GM23338 (cell line): ENCODE measurements around the gene SEMA5A. TPM values are rescaled to one million over a fixed set of nuclear protein-coding genes. Genes with fewer than 3 reads are reported as not detected.

Experiments used
- ATAC-seq: fragments of 200-7000 bp; cut with Tn5 transposase; 3 replicates; pipeline ENCODE4 v1.9.1; 2020
- DNase-seq: peaks from one replicate; pipeline ENCODE4 v3.0.0-alpha.2; 2015; ENCODE audit warnings: low spot score
- H2AFZ ChIP-seq: fragments of 200-600 bp; sonication (generic); 2 replicates; pipeline ENCODE4 v1.8.0; 2016; ENCODE audit warnings: antibody characterized with exemption, mild to moderate bottlenecking, moderate library complexity
- H3F3A ChIP-seq: fragments of 200-600 bp; sonication (generic); replicated peaks from 2 replicates; pipeline ENCODE4 v1.8.0; 2017; ENCODE audit warnings: antibody characterized with exemption, mixed run types, low read depth
- H3K27ac ChIP-seq: fragments of 200-600 bp; sonication (generic); 2 replicates; pipeline ENCODE4 v1.6.1; 2016; ENCODE audit warnings: low read depth
- H3K27me3 ChIP-seq: fragments of 200-600 bp; sonication (generic); 2 replicates; pipeline ENCODE4 v1.8.0; 2016; ENCODE audit warnings: mild to moderate bottlenecking, mixed run types, moderate library complexity; ENCODE audit not compliant: insufficient read depth
- H3K36me3 ChIP-seq: fragments of 200-600 bp; sonication (generic); 2 replicates; pipeline ENCODE4 v1.8.0; 2016; ENCODE audit warnings: mild to moderate bottlenecking; ENCODE audit not compliant: insufficient read depth
- H3K4me1 ChIP-seq: fragments of 200-600 bp; sonication (generic); 2 replicates; pipeline ENCODE4 v1.8.0; 2016; ENCODE audit warnings: mild to moderate bottlenecking, moderate library complexity; ENCODE audit not compliant: insufficient read depth
- H3K4me2 ChIP-seq: fragments of 200-600 bp; sonication (generic); 2 replicates; pipeline ENCODE4 v1.7.1; 2017; ENCODE audit warnings: mixed run types
- H3K4me3 ChIP-seq: fragments of 200-600 bp; sonication (generic); 2 replicates; pipeline ENCODE4 v1.6.1; 2016; ENCODE audit warnings: mixed run types
- H3K79me2 ChIP-seq: fragments of 200-600 bp; sonication (generic); replicated peaks from 2 replicates; pipeline ENCODE4 v1.8.0; 2017; ENCODE audit warnings: mild to moderate bottlenecking; ENCODE audit not compliant: insufficient read depth
- H3K9me2 ChIP-seq: fragments of 200-600 bp; sonication (generic); 2 replicates; pipeline ENCODE4 v1.8.0; 2017; ENCODE audit not compliant: insufficient read depth
- H4K20me1 ChIP-seq: fragments of 200-600 bp; sonication (generic); replicated peaks from 2 replicates; pipeline ENCODE4 v1.8.0; 2017; ENCODE audit warnings: mild to moderate bottlenecking; ENCODE audit not compliant: insufficient read depth
- H3K27ac Mint-ChIP-seq: 2 replicates; pipeline ENCODE4 v1.8.0; 2020; ENCODE audit warnings: inconsistent platforms, mild to moderate bottlenecking, moderate library complexity, mixed read lengths
- H3K27me3 Mint-ChIP-seq: 3 replicates; pipeline ENCODE4 v1.8.0; 2022; ENCODE audit warnings: low read depth, mild to moderate bottlenecking, moderate library complexity, mixed read lengths, inconsistent platforms; ENCODE audit not compliant: insufficient read depth, poor library complexity
- H3K36me3 Mint-ChIP-seq: 3 replicates; pipeline ENCODE4 v1.8.0; 2021; ENCODE audit warnings: low read depth, mild to moderate bottlenecking, inconsistent platforms, moderate library complexity, mixed read lengths
- H3K4me1 Mint-ChIP-seq: 3 replicates; pipeline ENCODE4 v1.8.0; 2020; ENCODE audit warnings: mild to moderate bottlenecking, inconsistent platforms, mixed read lengths
- H3K4me3 Mint-ChIP-seq: 3 replicates; pipeline ENCODE4 v1.8.0; 2021; ENCODE audit warnings: moderate library complexity, mild to moderate bottlenecking, inconsistent platforms, mixed read lengths
- H3K9me3 Mint-ChIP-seq: 3 replicates; pipeline ENCODE4 v1.8.0; 2020; ENCODE audit warnings: moderate library complexity, mild to moderate bottlenecking, inconsistent platforms, mixed read lengths
- CREB1 ChIP-seq: fragments of 250-450 bp; sonication (Bioruptor Pico); IDR thresholded peaks from 2 replicates; pipeline ENCODE4 v1.5.0; 2020; ENCODE audit warnings: low read depth, mild to moderate bottlenecking, moderate library complexity
- CTCF ChIP-seq, 2 experiments: fragments of 200-600 bp in 1 of 2; sonication (generic) in 1 of 2; conservative IDR thresholded peaks; 2 replicates each; pipeline versions ENCODE4 v1.5.1 to v1.6.1; 2016 to 2017; ENCODE audit warnings: antibody characterized with exemption in 2 of 2, low read depth in 2 of 2, mild to moderate bottlenecking in 2 of 2, moderate library complexity in 1 of 2
- ETS1 ChIP-seq: IDR thresholded peaks from 2 replicates; pipeline ENCODE4 v1.6.1; 2016; ENCODE audit warnings: antibody characterized with exemption
- EZH2 ChIP-seq: fragments of 200-600 bp; sonication (generic); IDR thresholded peaks from one replicate; pipeline ENCODE4 v1.8.0; 2017; ENCODE audit warnings: antibody characterized with exemption, mild to moderate bottlenecking, low read depth; ENCODE audit not compliant: unreplicated experiment
- EZH2phosphoT487 ChIP-seq: fragments of 200-600 bp; sonication (generic); IDR thresholded peaks from one replicate; pipeline ENCODE4 v1.8.1; 2018; ENCODE audit warnings: antibody characterized with exemption; ENCODE audit not compliant: unreplicated experiment
- JUNB ChIP-seq: IDR thresholded peaks from one replicate; pipeline ENCODE4 v1.6.1; 2016; ENCODE audit warnings: antibody characterized with exemption; ENCODE audit not compliant: unreplicated experiment
- NANOG ChIP-seq: IDR thresholded peaks from 2 replicates; pipeline ENCODE4 v1.6.1; 2016; ENCODE audit warnings: antibody characterized with exemption, borderline replicate concordance
- REST ChIP-seq: IDR thresholded peaks from one replicate; pipeline ENCODE4 v1.6.1; 2018; ENCODE audit warnings: antibody characterized with exemption; ENCODE audit not compliant: unreplicated experiment
- STAT1 ChIP-seq: IDR thresholded peaks from one replicate; pipeline ENCODE4 v1.6.1; 2016; ENCODE audit warnings: antibody characterized with exemption; ENCODE audit not compliant: unreplicated experiment
- ZNF114 ChIP-seq: fragments of 250-450 bp; sonication (Bioruptor Pico); IDR thresholded peaks from 2 replicates; pipeline ENCODE4 v1.5.0; 2020; ENCODE audit warnings: mild to moderate bottlenecking, moderate library complexity
- ZNF331 ChIP-seq: fragments of 250-450 bp; sonication (Bioruptor Pico); IDR thresholded peaks from 2 replicates; pipeline ENCODE4 v1.5.0; 2020; ENCODE audit warnings: low read depth, mild to moderate bottlenecking, moderate library complexity
- ZNF462 ChIP-seq: fragments of 250-450 bp; sonication (Bioruptor Pico); IDR thresholded peaks from 2 replicates; pipeline ENCODE4 v1.5.0; 2020; ENCODE audit warnings: mild to moderate bottlenecking, moderate library complexity
- polyA plus RNA-seq: library from polyadenylated mRNA; unstranded; fragments of >200 nt; fragmentation: Nextera tagmentation; extraction: Ambion mirVana; gene quantifications from 2 replicates; pipeline ENCODE4 v1.2.1, GENCODE V29; 2016
- total RNA-seq: library from RNA; depleted of rRNA; stranded (reverse); fragments of >200 nt; shearing (Covaris generic); gene quantifications from 2 replicates; pipeline ENCODE4 v1.2.3, GENCODE V29; 2014

Gene SEMA5A
- total and polyA plus RNA-seq, 2 experiments from 2014 or later, result 2.1 to 8.1 TPM

- 0 out of 3 replicates have a peak, but pooled peaks cover 2% of the 10 kb centered on the region for H3K36me3 Mint-ChIP-seq
- no peak overlapping the region for H3K27ac Mint-ChIP-seq
- H4K20me1 ChIP-seq, result no peaks in the 10 kb centered on the region
- no peaks in the 10 kb centered on the region for H3K79me2 ChIP-seq
- peaks cover 14% of the 10 kb centered on the region for H3K4me1 Mint-ChIP-seq
- H3F3A ChIP-seq, result no peaks in the 10 kb centered on the region
- H3K9me2 ChIP-seq, result no peaks in the 10 kb centered on the region; the same call in 1 of the 2 replicates
- no peaks in the 10 kb centered on the region for H3K36me3 ChIP-seq
- H3K4me3 Mint-ChIP-seq, result no peak overlapping the region
- no peak overlapping the region for H3K27ac ChIP-seq
- no peak for TF ChIP-seq STAT1
- TF ChIP-seq EZH2phosphoT487, result no peak
- no peak for TF ChIP-seq CREB1
- no peak for TF ChIP-seq CTCF (conservative IDR thresholded peaks at IDR 0.05; ENCODE audit: low read depth in 2 of 2)
- TF ChIP-seq JUNB, result no peak
- TF ChIP-seq REST, result no peak
- TF ChIP-seq EZH2, result no peak
- no peak for TF ChIP-seq ZNF114 (CRISPR knock-in tag)
- no peak for TF ChIP-seq ETS1
- no peak for TF ChIP-seq NANOG
- TF ChIP-seq ZNF331, result no peak
- no peak for TF ChIP-seq ZNF462
- ATAC-seq (no peak), DNase-seq (no peak)
- H3K4me1 ChIP-seq, result peaks cover 9% of the 10 kb centered on the region
- H3K4me2 ChIP-seq, result no peak overlapping the region
- H3K27me3 Mint-ChIP-seq, result peaks cover 2% of the 10 kb centered on the region
- no peak overlapping the region for H3K4me3 ChIP-seq
- no peaks in the 10 kb centered on the region for H3K27me3 ChIP-seq
- no peaks in the 10 kb centered on the region; the same call in 2 of the 3 replicates for H3K9me3 Mint-ChIP-seq
- H2AFZ ChIP-seq, result no peak overlapping the region
Measured at GRCh38 chr5:9297134-9297533, 248.7 kb downstream of the SEMA5A start.
